Measurements from ENCODE around the gene KRT6B.
"Not testable (repeated sequence)": the region's sequence is repeated elsewhere in the genome, so short reads cannot be mapped to it uniquely, and the experiment has no call there.

Gene KRT6B

GRCh38 chr12:52452101-52452500, at the start of gene KRT6B:
TSS of gene KRT6B (minus strand) at chr12:52452146. CDS start at chr12:52452078, 68 bp downstream.
- in situ Hi-C loops (cut with HindIII; ENCODE audit: low sequenced_read_pairs) = no loop called here

GRCh38 chr12:52501490-52501889, 49.5 kb upstream of the KRT6B start:
- in situ Hi-C loops (cut with HindIII; ENCODE audit: low sequenced_read_pairs) = no loop called here

- in situ Hi-C loops (cut with HindIII; ENCODE audit: low sequenced_read_pairs) = not testable (repeated sequence)
Measured at GRCh38 chr12:52500574-52500973, 48.6 kb upstream of the KRT6B start.

GRCh38 chr12:52499806-52500560, 48.0 kb upstream of the KRT6B start:
- in situ Hi-C loops (cut with HindIII; ENCODE audit: low sequenced_read_pairs) = no loop called here

- in situ Hi-C loops (cut with HindIII; ENCODE audit: low sequenced_read_pairs) = no loop called here
Measured at GRCh38 chr12:52498946-52499345, 47.0 kb upstream of the KRT6B start.

- in situ Hi-C loops (cut with HindIII; ENCODE audit: low sequenced_read_pairs) = no loop called here
Measured at GRCh38 chr12:52497975-52498374, 46.0 kb upstream of the KRT6B start.

- in situ Hi-C loops (cut with HindIII; ENCODE audit: low sequenced_read_pairs) = no loop called here
Measured at GRCh38 chr12:52496590-52497071, 44.7 kb upstream of the KRT6B start.

GRCh38 chr12:52496054-52496453, 44.1 kb upstream of the KRT6B start:
- in situ Hi-C loops (cut with HindIII; ENCODE audit: low sequenced_read_pairs) = no loop called here

GRCh38 chr12:52495389-52495788, 43.4 kb upstream of the KRT6B start:
- in situ Hi-C loops (cut with HindIII; ENCODE audit: low sequenced_read_pairs) = no loop called here

GRCh38 chr12:52494518-52494917, 42.6 kb upstream of the KRT6B start:
- in situ Hi-C loops (cut with HindIII; ENCODE audit: low sequenced_read_pairs) = no loop called here

GRCh38 chr12:52494100-52494499, 42.2 kb upstream of the KRT6B start:
- in situ Hi-C loops (cut with HindIII; ENCODE audit: low sequenced_read_pairs) = no loop called here

GRCh38 chr12:52493172-52493571, 41.2 kb upstream of the KRT6B start, which contains the start of gene KRT6A:
TSS of gene KRT6A (minus strand) at chr12:52493257. CDS start at chr12:52493188, 69 bp downstream.
- in situ Hi-C loops (cut with HindIII; ENCODE audit: low sequenced_read_pairs) = no loop called here

- in situ Hi-C loops (cut with HindIII; ENCODE audit: low sequenced_read_pairs) = not testable (repeated sequence)
Measured at GRCh38 chr12:52492405-52492804, 40.5 kb upstream of the KRT6B start.

- in situ Hi-C loops (cut with HindIII; ENCODE audit: low sequenced_read_pairs) = not testable (repeated sequence)
Measured at GRCh38 chr12:52491495-52491894, 39.5 kb upstream of the KRT6B start.

GRCh38 chr12:52488736-52489135, 36.8 kb upstream of the KRT6B start:
- in situ Hi-C loops (cut with HindIII; ENCODE audit: low sequenced_read_pairs) = no loop called here

- in situ Hi-C loops (cut with HindIII; ENCODE audit: low sequenced_read_pairs) = not testable (repeated sequence)
Measured at GRCh38 chr12:52487744-52488443, 35.9 kb upstream of the KRT6B start.

- in situ Hi-C loops (cut with HindIII; ENCODE audit: low sequenced_read_pairs) = no loop called here
Measured at GRCh38 chr12:52487211-52487610, 35.3 kb upstream of the KRT6B start.

GRCh38 chr12:52486166-52487105, 34.5 kb upstream of the KRT6B start:
- in situ Hi-C loops (cut with HindIII; ENCODE audit: low sequenced_read_pairs) = no loop called here

- in situ Hi-C loops (cut with HindIII; ENCODE audit: low sequenced_read_pairs) = no loop called here
Measured at GRCh38 chr12:52480073-52480472, 28.1 kb upstream of the KRT6B start.

- in situ Hi-C loops (cut with HindIII; ENCODE audit: low sequenced_read_pairs) = no loop called here
Measured at GRCh38 chr12:52477651-52478050, 25.7 kb upstream of the KRT6B start.

GRCh38 chr12:52474212-52474611, 22.3 kb upstream of the KRT6B start:
- in situ Hi-C loops (cut with HindIII; ENCODE audit: low sequenced_read_pairs) = no loop called here

Data from DLD1 (cell line).